Smooth muscle cell (in vitro differentiated cells): Measurements from ENCODE around the gene PAGE4. TPM values are rescaled to one million over a fixed set of nuclear protein-coding genes. Genes with fewer than 3 reads are reported as not detected.

Source experiments
- DNase-seq: peaks from one replicate; lab custom pipeline; 2025; ENCODE audit not compliant: unreplicated experiment; lab: John Stamatoyannopoulos, UW
- H2AFZ ChIP-seq: fragments of 200-600 bp; sonication (generic); 2 replicates; pipeline ENCODE4 v1.6.0; 2016; ENCODE audit warnings: antibody characterized with exemption, low read depth, mild to moderate bottlenecking
- H3F3A ChIP-seq: fragments of 200-600 bp; sonication (generic); 2 replicates; pipeline ENCODE4 v1.6.0; 2017; ENCODE audit warnings: antibody characterized with exemption, low read depth
- H3K27ac ChIP-seq: fragments of 200-600 bp; sonication (generic); 2 replicates; pipeline ENCODE4 v1.5.1; 2016; ENCODE audit warnings: low read depth, mild to moderate bottlenecking
- H3K27me3 ChIP-seq: fragments of 200-600 bp; sonication (generic); 2 replicates; pipeline ENCODE4 v1.6.1; 2016; ENCODE audit warnings: low read depth, mild to moderate bottlenecking
- H3K36me3 ChIP-seq: fragments of 200-600 bp; sonication (generic); 2 replicates; pipeline ENCODE4 v1.5.1; 2016; ENCODE audit warnings: low read depth
- H3K4me1 ChIP-seq: fragments of 200-600 bp; sonication (generic); 2 replicates; pipeline ENCODE4 v1.5.1; 2016; ENCODE audit warnings: low read depth
- H3K4me2 ChIP-seq: fragments of 200-600 bp; sonication (generic); 2 replicates; pipeline ENCODE4 v1.6.0; 2016; ENCODE audit warnings: mild to moderate bottlenecking
- H3K4me3 ChIP-seq: fragments of 200-600 bp; sonication (generic); 2 replicates; pipeline ENCODE4 v1.5.1; 2016; ENCODE audit warnings: mild to moderate bottlenecking
- H3K79me2 ChIP-seq: fragments of 200-600 bp; sonication (generic); 2 replicates; pipeline ENCODE4 v1.6.0; 2016; ENCODE audit warnings: low read depth, mild to moderate bottlenecking
- H3K9ac ChIP-seq: fragments of 200-600 bp; sonication (generic); 2 replicates; pipeline ENCODE4 v1.6.0; 2016; ENCODE audit warnings: low read depth
- H3K9me3 ChIP-seq: fragments of 200-600 bp; sonication (generic); replicated peaks from 2 replicates; pipeline ENCODE4 v1.5.1; 2016; ENCODE audit warnings: low read depth
- H4K20me1 ChIP-seq: fragments of 200-600 bp; sonication (generic); 2 replicates; pipeline ENCODE4 v1.6.0; 2016; ENCODE audit warnings: low read depth
- CTCF ChIP-seq: fragments of 200-600 bp; sonication (generic); IDR thresholded peaks from 2 replicates; pipeline ENCODE4 v1.5.1; 2017; ENCODE audit warnings: borderline replicate concordance, mild to moderate bottlenecking, antibody characterized with exemption; ENCODE audit not compliant: insufficient read depth, poor library complexity, severe bottlenecking
- WGBS: methylation state at CpG from one replicate; pipeline ENCODE4 v1.1.7; 2016; ENCODE audit warnings: low lambda C conversion rate; 5-methylcytosine and 5-hydroxymethylcytosine counted together
- polyA plus RNA-seq: library from polyadenylated mRNA; unstranded; fragments of >200 nt; fragmentation: Nextera tagmentation; extraction: Ambion mirVana; gene quantifications from 2 replicates; pipeline ENCODE4 v1.2.1, GENCODE V29; 2016
- total RNA-seq: library from RNA; depleted of rRNA; stranded (reverse); fragments of >200 nt; gene quantifications from 2 replicates; pipeline ENCODE4 v1.2.3, GENCODE V29; 2014

PAGE4 gene
- total and polyA plus RNA-seq, 2 experiments from 2014 or later, result not detected

GRCh38 chrX:49876750-49877149, 47.6 kb downstream of the PAGE4 start:
- no peak overlapping the region for H3K27ac ChIP-seq

GRCh38 chrX:49877397-49878101, 48.4 kb downstream of the PAGE4 start:
- H2AFZ ChIP-seq, result no peak overlapping the region
- H3K4me1 ChIP-seq, result no peaks in the 10 kb centered on the region
- no peak for DNase-seq
- no peaks in the 10 kb centered on the region for H3K9me3 ChIP-seq
- no peak overlapping the region for H3K27ac ChIP-seq
- H4K20me1 ChIP-seq, result no peaks in the 10 kb centered on the region
- H3K4me2 ChIP-seq, result no peak overlapping the region
- H3K79me2 ChIP-seq, result no peaks in the 10 kb centered on the region
- no peaks in the 10 kb centered on the region for H3F3A ChIP-seq
- H3K9ac ChIP-seq, result no peak overlapping the region
- no peak overlapping the region for H3K4me3 ChIP-seq
- 76% methylated on average over 5 of the region's 5 CpGs for WGBS
- no peaks in the 10 kb centered on the region for H3K36me3 ChIP-seq
- H3K27me3 ChIP-seq, result no peaks in the 10 kb centered on the region
- TF ChIP-seq CTCF, result no peak

More at GRCh38 chrX:49876750-49877149, 47.6 kb downstream of the PAGE4 start:
- no peaks in the 10 kb centered on the region for H3F3A ChIP-seq
- H3K9me3 ChIP-seq, result no peaks in the 10 kb centered on the region
- no peaks in the 10 kb centered on the region for H3K4me1 ChIP-seq
- no peak for DNase-seq
- H3K27me3 ChIP-seq, result no peaks in the 10 kb centered on the region
- no peaks in the 10 kb centered on the region for H3K36me3 ChIP-seq
- no peak overlapping the region for H3K9ac ChIP-seq
- no peaks in the 10 kb centered on the region for H4K20me1 ChIP-seq
- no peak overlapping the region for H3K4me3 ChIP-seq
- 28% methylated on average over 3 of the region's 3 CpGs for WGBS
- TF ChIP-seq CTCF, result peak; percentile 31
- no peaks in the 10 kb centered on the region for H3K79me2 ChIP-seq
- H3K4me2 ChIP-seq, result no peak overlapping the region
- H2AFZ ChIP-seq, result no peak overlapping the region

- 47% methylated on average over 28 of the region's 28 CpGs for WGBS
- peak overlapping the region; percentile 86 for H2AFZ ChIP-seq
- H3K4me2 ChIP-seq, result peak overlapping the region; percentile 83
- H3F3A ChIP-seq, result no peaks in the 10 kb centered on the region
- DNase-seq, result no peak
- no peaks in the 10 kb centered on the region for H3K79me2 ChIP-seq
- H3K9ac ChIP-seq, result peak overlapping the region; percentile 54
- peak overlapping the region; percentile 58 for H3K4me3 ChIP-seq
- H3K27ac ChIP-seq, result peak overlapping the region; percentile 66
- H3K9me3 ChIP-seq, result no peaks in the 10 kb centered on the region
- H4K20me1 ChIP-seq, result no peaks in the 10 kb centered on the region
- H3K36me3 ChIP-seq, result no peaks in the 10 kb centered on the region
- TF ChIP-seq CTCF, result no peak
- H3K27me3 ChIP-seq, result no peaks in the 10 kb centered on the region
- no peaks in the 10 kb centered on the region for H3K4me1 ChIP-seq
Observed at GRCh38 chrX:49878128-49878833, 49.2 kb downstream of the PAGE4 start.
